Measurements from ENCODE around the gene BRF1.

Gene BRF1

DNA sequence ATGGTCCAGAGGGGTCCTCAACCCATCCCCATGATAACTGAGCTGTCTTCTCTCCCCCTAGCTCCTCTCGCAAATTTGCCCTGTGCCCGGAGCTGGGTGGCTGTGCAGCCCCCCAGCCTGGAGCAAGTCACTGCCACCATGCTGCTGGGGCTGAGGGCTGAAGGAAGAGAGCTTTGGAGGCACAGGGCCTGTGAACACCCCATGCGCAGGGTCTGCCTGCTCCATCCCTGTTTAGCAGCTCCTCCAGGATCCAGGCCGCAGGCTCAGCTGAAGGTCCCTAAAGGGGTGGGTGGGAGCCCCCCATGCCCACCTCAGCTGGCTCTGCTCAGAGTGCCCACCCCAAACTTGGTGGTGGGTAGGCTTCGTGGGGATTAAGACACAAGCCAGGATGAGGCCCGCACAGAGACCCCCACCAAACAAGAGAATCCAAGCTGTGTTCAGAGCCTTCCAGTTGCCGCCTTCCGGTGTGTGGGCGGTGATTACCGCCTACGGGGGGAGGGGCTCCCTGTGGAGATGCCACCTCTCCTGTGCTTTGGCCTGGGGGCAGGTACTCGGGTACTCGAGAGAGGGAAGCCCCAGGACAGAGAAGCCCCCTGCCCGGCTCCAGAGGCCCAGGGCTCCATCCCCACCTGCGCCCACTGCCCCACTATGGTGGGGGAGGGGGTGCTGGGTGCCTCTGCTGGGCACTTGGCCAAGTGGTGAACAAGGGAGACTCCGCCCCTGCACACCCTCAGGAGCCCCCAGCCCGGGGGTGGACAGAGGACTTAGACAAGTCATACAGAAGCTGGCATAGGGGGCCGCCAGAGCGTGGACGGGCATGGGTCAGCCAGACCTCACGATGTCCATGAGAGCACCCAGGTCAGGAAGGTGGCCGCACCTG lies 130.8 kb downstream of the BRF1 start:
- DNase-seq = no peak

DNA sequence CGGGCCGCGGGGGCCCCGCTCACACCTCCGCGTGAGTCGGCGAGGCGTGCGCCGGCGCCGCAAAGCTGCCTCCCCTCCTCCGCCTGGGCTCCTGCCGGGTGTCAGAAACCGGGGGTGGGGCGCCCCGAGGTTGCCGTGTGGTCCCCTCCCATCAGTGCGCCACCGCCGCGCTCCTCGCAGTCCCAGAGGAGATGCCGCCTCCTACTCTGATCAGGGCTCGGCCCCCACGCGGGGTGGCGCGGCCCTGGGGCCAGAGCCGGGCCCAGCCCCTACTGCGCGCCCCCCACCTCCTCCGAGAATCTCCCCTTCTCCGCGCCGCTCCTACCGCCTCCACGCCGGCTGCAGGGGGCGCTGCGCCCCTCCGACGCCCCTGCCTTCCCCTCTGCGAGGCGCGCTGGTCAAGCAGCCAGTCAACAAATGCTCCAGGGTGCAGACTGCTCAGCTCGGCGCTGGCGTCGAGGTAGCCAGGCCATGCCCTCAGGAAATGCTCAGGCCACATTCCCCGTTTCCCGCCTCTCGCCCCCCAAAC lies 131.8 kb downstream of the BRF1 start:
- peak; percentile 40 for DNase-seq

DNA sequence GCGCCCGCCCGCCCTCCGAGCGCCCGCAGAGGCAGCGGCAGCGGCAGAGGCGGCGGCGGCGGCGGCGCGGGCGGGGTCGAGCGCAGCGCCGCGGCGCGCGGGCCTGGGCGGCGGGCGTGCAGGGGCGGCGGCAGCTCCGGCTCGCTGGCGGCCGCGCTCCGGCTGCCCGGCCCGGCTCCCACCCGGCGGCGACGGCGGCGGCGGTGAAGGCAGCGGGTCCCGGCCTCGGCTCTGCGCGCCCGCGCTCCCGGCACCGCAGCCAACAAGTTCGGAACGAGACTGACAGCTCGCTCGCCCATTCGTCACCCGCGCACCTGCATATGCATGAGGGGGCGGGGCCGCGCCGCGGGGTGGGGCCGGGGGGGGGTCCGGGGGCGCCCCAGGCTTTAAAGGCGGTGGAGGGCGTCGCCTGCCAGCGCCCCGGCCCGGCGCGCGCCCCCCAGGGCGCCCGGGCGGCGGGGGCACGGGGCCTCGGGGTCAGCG lies 132.3 kb downstream of the BRF1 start, which contains the start of gene JAG2:
JAG2 (minus strand) TSS at position 281 of the 483 bp plus-strand sequence. CDS start 356 bp downstream, outside the sequence.
- DNase-seq = peak; percentile 47

DNA sequence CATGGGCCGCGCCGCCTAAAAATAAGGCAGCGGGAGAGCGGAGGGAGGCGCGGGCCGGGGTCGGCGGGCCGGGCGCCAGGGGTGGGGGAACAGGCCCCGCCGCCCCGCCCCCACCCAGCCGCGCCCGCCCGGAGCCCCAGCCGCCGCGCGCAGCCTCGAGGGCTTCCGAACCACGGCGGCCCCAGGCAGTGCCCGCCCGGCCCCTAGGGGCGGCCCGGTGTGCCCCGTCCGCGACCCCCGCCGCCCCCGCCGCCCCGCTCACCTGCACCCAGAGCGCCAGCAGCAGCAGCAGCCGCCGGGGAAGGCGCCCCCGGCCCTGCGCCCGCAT lies 132.7 kb downstream of the BRF1 start:
- DNase-seq = no peak

DNA sequence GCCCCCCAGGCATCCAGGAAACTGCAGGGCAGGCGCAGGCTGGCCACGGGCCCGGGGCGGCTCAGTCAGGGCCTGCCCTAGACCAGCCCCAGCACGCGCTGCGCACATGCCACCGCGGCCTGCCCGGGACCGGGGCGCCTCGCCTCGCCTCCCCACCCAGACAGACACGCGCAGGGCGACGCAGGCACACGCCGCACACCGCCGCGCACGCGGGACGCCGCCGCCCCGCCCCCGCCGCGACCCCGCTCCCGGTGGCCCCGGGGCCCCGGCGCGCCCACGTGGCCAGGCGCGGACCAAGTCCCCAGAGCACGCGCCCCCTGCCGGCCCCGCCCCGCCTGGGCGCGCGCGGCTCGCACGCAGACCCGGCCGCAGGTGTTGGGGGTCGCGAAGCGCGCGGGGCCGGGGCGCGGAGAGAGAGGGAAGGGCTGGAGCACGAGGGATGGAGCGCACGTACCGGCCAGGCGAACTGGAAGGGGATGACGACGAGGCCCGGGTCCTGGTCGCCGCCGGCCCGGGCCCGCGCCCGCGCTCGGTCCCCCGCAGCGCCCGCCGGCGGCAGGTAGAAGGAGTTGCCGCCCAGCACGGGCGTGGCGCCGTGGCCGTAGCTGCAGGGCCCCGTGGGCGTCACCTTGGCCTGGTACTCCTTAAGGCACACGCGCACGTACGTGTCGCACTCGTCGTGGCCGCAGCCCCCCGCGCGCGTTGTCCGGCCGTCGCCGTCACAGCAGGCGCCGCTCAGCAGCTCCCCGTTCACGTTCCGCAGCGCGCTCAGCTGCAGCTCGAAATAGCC lies 133.3 kb downstream of the BRF1 start:
- DNase-seq = no peak

DNA sequence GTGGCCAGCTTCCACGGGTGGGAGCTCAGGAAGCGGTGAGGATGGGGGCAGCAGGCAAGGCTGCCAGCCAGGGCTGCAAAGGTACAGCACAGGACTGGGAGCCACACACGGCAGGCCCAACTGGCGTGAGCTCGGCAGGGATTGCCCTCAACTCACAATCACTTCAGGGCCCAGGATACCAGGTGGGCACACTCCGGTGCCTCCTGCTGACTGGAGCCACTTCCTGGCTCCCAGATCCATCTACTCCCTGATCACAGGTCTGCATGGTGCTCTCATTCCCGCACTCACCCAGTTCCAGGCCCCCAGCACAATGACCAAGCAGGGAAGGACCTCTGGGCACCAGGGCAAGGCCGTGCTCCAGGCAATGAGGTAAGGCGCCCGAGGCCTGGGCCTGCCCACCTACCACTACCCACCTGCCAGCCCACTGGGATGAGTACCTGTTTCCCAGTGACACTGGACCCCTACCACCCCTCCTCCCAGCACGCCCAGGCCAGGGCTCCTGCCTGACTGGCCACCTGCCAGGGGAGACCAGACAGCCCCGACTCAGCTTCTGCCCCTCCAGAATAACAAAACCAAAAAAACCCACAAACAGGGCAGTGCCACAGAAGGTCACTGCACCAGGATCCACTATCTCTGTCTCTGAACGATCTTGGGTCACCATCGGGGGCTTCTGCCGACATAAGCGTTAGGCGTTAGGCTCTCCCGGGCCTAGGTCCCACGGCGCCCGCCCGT lies 134.1 kb downstream of the BRF1 start:
- DNase-seq = no peak

- DNase-seq = no peak
These were observed 134.9 kb downstream of the BRF1 start for GRCh38 chr14:105165761-105166485.

GRCh38 chr14:105165134-105165704 lies 135.6 kb downstream of the BRF1 start:
- no peak for DNase-seq

- DNase-seq = no peak
These were observed 137.6 kb downstream of the BRF1 start for GRCh38 chr14:105163040-105163742.

GRCh38 chr14:105162669-105162979 lies 138.2 kb downstream of the BRF1 start:
- no peak for DNase-seq

DNA sequence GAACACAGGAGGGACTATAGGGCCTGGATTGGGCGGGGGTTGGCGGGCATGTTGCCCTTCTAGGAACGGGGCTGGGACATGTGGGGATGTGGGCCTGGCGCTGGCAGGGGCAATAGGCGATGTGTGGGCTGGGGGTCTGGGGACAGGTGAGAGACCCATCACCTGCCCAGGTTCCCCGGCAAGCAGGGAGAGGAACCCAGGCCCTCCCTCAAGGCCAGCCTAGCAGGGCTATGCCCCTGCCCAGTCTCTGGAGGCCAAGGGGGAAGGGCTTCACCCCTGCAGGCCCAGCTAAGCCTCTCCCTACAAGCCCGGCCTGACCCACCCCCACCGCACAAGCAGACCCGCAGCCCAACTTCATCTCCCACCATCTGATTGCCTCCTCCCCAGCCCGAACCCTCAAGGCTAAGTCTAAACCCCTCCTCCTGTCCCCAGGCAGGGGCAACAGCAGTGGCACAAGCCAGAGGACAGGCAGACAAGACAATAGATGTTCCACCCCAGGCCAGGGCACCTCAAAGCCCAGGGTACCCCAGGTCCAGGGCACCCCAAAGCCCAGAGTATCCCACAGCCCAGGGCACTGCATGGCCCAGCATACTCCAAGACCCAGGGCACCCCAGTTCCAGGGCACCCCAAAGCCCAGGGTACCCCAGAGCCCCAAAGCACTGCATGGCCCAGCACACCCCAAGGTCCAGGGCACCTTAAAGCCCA lies 138.7 kb downstream of the BRF1 start:
- DNase-seq = no peak

DNA sequence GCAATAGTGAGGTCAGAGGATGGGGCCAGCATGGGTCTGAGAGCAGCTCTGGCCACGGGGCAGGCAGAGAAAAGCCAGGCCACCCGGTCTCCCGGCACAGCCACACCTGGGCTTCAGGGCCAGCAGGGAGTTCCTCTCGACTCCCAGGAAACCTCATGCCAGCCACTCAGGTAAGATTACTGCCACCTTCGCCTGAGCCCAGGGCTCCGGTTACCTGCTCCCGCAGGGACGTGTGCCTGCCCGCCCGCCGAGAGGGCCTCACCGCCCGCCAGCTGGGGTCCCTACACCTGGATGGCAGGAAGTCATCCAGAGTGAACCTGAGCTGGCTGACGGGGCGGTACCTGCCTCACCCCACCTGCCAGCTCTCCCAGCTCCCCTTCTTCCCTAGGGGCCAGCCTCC lies 139.5 kb downstream of the BRF1 start:
- no peak for DNase-seq

- no peak for DNase-seq
These were observed 140.0 kb downstream of the BRF1 start for GRCh38 chr14:105160776-105161175.

GRCh38 chr14:105159344-105159743 lies 141.5 kb downstream of the BRF1 start:
- no peak for DNase-seq
